IPS-NIHi7 (cell line): ENCODE measurements around the gene MIPOL1.

ENCODE experiments used
- DNase-seq: peaks from one replicate; pipeline ENCODE4 v3.0.0; 2012; ENCODE audit warnings: mixed read lengths; ENCODE audit errors: extremely low spot score

MIPOL1 gene

DNA sequence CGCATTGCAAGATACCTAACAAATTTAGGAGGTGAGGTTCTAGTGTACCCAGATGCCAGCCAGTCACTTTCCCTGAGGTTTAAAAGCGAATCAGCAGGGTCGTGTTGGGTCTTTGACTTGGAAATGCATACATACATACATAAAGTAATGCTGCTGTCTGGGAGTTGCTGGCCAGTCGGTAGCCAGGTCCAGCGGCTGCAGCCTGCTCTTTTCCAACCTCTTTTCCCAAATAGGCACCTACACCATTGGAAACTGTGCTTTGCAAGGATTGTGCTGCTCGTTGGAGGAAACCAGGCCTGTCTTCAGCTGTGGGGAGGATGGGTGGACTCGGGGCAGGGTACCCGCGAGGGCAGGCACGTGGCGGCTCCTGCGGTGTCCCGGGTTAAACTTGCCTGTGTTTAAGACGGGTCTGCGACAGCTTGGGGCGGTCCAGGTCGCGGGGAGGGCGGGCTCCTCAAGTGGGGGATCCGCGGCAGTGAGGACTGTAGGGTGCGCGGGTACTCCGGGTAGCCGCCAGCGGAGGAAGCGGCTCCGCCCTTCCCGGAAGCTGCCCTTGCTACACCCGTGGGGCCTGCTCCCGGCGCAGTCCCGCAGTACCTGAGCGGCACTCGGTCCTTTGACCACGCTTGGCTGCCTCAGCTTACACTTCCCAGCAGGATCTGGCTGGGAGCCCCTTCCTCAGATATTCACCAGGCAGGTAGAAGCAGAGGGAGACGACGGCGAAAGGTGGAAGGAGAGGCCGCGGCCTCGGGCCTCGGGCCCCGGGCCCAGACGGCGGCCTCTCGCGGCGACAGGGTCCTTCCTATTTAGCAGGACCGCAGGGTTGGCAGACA lies 400.4 kb downstream of the MIPOL1 start:
- DNase-seq: no peak

DNA sequence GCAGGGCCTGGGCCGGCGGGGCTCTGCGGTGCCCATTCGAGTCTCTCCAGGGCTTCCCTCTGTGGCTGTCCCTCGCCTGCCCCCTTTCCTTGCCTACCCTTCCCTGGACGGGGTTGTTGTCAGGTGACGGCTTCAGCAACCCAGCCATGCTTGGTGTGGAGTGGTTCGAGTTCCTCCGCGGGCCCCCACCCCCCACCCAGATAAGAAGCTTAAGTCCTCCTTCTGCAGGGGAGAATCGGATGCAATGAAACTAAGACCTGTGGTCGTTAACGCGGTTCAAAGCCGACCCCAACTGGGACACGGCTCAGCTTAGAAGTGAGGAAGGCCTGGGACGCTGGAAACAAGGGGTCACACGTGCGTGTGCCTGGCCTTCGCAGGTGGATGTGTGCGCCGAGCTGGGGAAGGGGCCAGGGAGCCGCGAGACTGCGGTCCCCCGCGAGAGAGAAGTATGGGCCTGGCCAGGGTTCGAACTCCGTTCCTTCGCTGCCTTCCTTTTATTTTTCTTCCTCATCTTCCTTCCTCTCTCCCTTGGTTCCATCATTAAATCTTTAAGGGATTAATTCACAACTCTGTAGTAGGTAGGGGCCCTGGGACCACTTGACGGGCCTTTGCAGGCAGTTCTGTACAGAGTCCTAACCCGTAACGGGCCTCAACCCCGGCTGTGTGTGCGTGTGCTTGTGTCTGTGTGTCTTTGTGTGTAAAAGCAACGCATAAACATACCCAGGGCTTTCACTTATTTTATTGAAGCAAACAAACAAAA lies 401.2 kb downstream of the MIPOL1 start:
- DNase-seq: no peak

DNA sequence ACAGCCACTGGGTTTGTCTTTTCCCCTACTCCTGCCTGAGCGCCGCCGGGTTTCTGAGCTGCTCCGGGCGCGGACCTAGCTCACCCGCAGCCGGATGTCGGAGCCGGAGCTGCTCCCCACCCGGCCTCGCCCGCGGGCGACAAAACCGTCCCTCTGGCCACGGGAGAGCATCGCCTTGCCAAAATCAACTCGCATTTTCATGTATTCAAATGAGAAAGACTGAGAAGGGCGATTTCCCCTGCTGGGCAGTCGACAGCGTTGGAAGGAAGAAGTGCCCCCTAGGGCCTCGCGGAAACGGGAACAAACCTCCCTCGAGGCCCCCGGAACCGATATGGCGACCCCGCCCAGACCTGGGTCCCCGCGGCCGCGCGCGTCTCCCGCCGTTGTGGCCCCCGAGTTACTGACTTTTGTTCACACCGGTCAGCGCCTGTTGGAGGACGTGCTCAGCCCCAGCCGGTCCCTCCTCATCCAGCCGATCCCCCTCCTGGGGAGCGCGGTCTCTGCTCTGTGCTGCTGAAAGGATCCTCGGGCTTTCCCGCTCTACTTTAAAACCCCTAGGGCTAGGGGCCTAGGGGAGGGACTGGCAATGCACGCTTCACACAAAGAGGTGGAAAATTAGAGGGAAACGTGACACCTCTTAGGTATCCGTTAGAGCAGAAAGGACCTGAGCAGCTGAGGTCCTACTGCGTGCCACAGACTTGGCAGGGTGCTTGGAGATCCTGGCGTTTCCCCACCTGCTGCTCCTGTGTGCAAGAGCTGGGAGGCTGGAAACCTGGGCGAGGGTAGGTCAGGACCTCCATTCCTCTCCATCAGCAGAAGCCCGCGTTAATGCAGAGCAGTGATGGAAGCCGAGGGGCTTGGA lies 402.0 kb downstream of the MIPOL1 start:
- no peak for DNase-seq

DNA sequence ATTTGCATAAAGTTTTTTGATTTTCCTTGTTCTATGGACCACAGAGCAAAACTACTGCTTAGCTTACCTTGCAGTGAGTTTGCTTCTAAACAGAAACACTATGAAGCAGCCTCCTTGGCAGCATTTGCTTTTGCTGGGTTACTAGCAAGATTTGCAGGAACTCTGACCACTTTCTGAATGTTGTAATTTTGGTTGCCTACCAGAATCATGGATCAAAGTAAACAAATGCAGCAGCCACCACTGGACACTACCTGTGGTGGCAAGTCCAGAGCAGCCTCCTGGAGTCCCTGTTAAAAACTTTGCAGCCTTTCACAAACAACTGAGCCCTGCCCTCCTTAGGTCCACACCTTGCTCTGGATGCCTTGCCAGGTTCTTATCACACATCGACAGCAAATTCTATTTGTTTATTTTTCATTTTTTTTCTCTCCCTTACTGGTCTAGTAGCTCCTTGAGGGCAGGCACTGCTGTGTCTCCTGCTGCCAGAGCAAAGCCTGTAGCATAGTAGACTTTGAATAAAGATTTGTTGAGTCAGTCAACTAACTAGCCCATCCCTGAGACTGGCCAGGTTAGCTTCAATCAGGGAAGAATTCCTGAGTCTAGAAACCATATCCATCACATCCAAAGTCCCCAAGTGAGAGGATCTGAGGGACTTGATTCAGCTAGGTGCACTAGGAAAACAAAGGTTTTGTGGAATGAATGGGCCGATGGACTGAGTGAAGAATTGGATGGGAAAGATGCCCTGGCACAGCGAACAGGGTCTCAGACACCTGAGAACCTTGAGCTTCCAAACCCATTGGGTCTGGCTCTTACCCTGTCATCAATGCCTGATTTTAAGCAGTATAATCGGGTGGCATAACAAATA lies 403.4 kb downstream of the MIPOL1 start:
- DNase-seq: no peak

DNA sequence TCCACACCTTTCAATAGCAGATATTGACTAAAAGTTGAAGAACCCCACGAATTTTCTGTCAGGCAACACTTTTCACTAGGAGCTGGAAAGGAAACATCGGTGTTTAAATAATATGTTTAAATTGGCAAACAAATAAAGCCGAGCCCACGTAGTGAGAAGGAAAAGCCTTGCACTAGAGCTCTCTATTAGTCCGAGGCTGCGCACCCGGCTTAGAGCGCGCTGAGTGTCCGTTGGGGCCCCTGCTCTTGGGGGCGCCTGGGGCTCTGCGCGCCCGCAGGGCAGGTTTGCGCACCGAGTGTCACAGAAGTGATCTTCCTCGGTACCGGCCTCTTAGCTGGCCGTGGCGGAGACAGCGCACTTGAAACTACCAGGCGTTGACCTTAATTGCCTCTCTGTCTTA lies 404.1 kb downstream of the MIPOL1 start:
- DNase-seq: no peak
